C4-2B (cell line): ENCODE measurements around the gene SPOCK1.

Experiments
- H3K27ac ChIP-seq: fragments of 450-650 bp; 2 replicates; pipeline ENCODE4 v1.5.1; 2017
- ZFX ChIP-seq: fragments of 450-650 bp; IDR thresholded peaks from 2 replicates; pipeline ENCODE4 v1.6.1; 2017
- TF ChIP-seq, protein P1 (sequence below): fragments of 450-650 bp; conservative IDR thresholded peaks from 2 replicates; pipeline ENCODE4 v1.5.1; 2017; ENCODE audit warnings: mild to moderate bottlenecking

Gene SPOCK1

GRCh38 chr5:137122075-137122474 lies 377.1 kb downstream of the SPOCK1 start:
- no peak overlapping the region for H3K27ac ChIP-seq
- TF ChIP-seq, protein P1, sequence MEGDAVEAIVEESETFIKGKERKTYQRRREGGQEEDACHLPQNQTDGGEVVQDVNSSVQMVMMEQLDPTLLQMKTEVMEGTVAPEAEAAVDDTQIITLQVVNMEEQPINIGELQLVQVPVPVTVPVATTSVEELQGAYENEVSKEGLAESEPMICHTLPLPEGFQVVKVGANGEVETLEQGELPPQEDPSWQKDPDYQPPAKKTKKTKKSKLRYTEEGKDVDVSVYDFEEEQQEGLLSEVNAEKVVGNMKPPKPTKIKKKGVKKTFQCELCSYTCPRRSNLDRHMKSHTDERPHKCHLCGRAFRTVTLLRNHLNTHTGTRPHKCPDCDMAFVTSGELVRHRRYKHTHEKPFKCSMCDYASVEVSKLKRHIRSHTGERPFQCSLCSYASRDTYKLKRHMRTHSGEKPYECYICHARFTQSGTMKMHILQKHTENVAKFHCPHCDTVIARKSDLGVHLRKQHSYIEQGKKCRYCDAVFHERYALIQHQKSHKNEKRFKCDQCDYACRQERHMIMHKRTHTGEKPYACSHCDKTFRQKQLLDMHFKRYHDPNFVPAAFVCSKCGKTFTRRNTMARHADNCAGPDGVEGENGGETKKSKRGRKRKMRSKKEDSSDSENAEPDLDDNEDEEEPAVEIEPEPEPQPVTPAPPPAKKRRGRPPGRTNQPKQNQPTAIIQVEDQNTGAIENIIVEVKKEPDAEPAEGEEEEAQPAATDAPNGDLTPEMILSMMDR = no peak
- TF ChIP-seq ZFX = no peak

- TF ChIP-seq ZFX = no peak
- TF ChIP-seq, protein P1 = no peak
- no peak overlapping the region for H3K27ac ChIP-seq
Observed at GRCh38 chr5:137119321-137119720, 379.8 kb downstream of the SPOCK1 start.

DNA sequence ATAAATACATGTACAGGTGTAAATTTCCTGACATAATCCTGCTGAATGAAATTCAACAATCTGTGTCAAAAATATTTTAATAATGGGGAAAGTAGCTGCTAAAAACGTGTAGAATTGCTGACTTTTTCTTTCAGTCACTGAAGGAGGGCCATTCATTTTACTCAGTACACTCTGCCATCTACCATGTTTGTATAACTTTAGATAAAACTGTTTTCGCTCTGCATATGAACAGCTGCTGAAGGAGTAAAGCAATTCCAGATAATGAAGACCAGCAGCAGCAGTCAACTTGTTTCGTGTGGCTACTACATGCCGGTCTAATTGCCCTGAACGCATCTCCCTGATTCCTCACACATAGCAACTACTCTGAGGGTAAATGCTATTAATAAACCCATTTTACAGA lies 380.5 kb downstream of the SPOCK1 start:
- H3K27ac ChIP-seq = no peak overlapping the region
- no peak for TF ChIP-seq ZFX
- TF ChIP-seq, protein P1 = no peak

DNA sequence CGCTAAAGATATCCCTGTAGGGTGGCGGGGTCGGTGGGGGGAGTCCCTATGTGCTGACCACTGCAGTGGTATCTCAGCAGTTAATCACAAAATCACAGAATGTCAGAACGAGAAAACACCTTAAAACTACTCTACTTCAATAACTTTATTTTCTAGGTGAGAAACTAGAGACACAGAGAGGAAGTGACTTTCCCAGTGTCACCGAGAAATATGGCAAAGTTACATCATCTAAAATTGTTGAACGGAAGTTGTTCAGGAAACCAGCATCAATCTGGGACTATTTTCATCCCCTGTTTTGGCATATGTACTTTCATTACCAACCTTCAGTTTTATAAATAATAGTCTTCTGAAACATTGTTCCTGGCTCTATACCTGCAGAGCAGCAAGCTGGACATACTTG lies 384.0 kb downstream of the SPOCK1 start:
- no peak for TF ChIP-seq ZFX
- TF ChIP-seq, protein P1 = no peak
- no peak overlapping the region for H3K27ac ChIP-seq

DNA sequence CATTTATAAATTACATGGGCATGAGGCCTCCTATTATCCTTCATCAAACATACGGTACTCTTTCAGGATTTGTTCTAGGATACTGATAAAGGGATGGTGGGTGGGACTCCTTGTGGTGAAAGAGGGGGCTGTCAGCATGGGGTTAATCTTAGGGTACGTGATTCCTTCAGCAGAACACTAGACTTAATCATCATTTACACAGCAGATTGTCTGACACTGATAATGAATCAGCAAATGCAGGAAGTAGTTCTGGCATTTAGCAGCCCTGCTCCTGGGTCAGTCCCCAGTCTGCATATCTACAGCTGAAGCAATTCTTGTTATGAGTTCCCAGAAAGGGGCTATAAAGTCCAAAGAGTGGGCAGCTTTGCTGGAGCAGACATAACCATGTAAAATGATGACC lies 384.6 kb downstream of the SPOCK1 start:
- TF ChIP-seq, protein P1 = no peak
- no peak for TF ChIP-seq ZFX
- no peak overlapping the region for H3K27ac ChIP-seq

- no peak for TF ChIP-seq ZFX
- TF ChIP-seq, protein P1 = no peak
- H3K27ac ChIP-seq = no peak overlapping the region
Observed at GRCh38 chr5:137113939-137114338, 385.2 kb downstream of the SPOCK1 start.

GRCh38 chr5:137113161-137113560 lies 386.0 kb downstream of the SPOCK1 start:
- no peak overlapping the region for H3K27ac ChIP-seq
- TF ChIP-seq, protein P1 = no peak
- no peak for TF ChIP-seq ZFX
